H1 (cell line): Measurements from ENCODE around the gene MYH9. TPM values are rescaled to one million over a fixed set of nuclear protein-coding genes. Genes with fewer than 3 reads are reported as not detected.

Source experiments
- CTCF ChIA-PET: fragments of 300-600 bp; sonication (Branson Sonifier 250); formaldehyde crosslinking; loops from one replicate; lab custom pipeline; 2021; ENCODE audit not compliant: partially characterized antibody; lab: Charles Lee
- POLR2A ChIA-PET: fragments of 300-600 bp; sonication (Branson Sonifier 250); formaldehyde crosslinking; loops from one replicate; lab custom pipeline; 2021; ENCODE audit warnings: inconsistent platforms; ENCODE audit not compliant: partially characterized antibody; lab: Charles Lee
- DNase-seq, 2 experiments: peaks; one replicate each; pipeline versions ENCODE4 v3.0.0 to v3.0.0-alpha.2; 2010 to 2022; ENCODE audit warnings: low spot score in 2 of 2, low read depth in 1 of 2, mixed read lengths in 1 of 2
- FAIRE-seq: peaks from 2 replicates; lab custom pipeline; 2011; peaks lifted over from hg19 to GRCh38; lab: Jason Lieb, UNC
- H2AFZ ChIP-seq: 2 replicates; pipeline ENCODE4 v1.8.1; 2012; ENCODE audit warnings: low read length, inconsistent platforms
- H2AK5ac ChIP-seq: 2 replicates; pipeline ENCODE4 v1.6.1; 2013; ENCODE audit warnings: low read depth, low read length
- H2BK120ac ChIP-seq: replicated peaks from 2 replicates; pipeline ENCODE3; 2013; ENCODE audit warnings: low read depth, low read length, inconsistent platforms
- H2BK12ac ChIP-seq: 2 replicates; pipeline ENCODE4 v1.6.1; 2013; ENCODE audit warnings: low read depth, low read length
- H2BK15ac ChIP-seq: 2 replicates; pipeline ENCODE4 v1.6.1; 2013; ENCODE audit warnings: low read length
- H2BK20ac ChIP-seq: 2 replicates; pipeline ENCODE4 v1.6.1; 2013; ENCODE audit warnings: low read length
- H2BK5ac ChIP-seq: 2 replicates; pipeline ENCODE4 v1.6.1; 2013; ENCODE audit warnings: low read depth, low read length
- H3K14ac ChIP-seq: 2 replicates; pipeline ENCODE4 v1.6.1; 2013; ENCODE audit warnings: inconsistent platforms; ENCODE audit not compliant: insufficient read length
- H3K18ac ChIP-seq: 2 replicates; pipeline ENCODE4 v1.6.1; 2013; ENCODE audit warnings: low read length; ENCODE audit errors: extremely low read depth
- H3K23ac ChIP-seq: 2 replicates; pipeline ENCODE4 v1.6.1; 2013; ENCODE audit warnings: inconsistent platforms; ENCODE audit not compliant: insufficient read length
- H3K23me2 ChIP-seq: 2 replicates; pipeline ENCODE4 v1.6.1; 2013; ENCODE audit warnings: low read depth, low read length
- H3K27ac ChIP-seq: 2 replicates; pipeline ENCODE4 v1.6.1; 2011; ENCODE audit warnings: low read depth, low read length, inconsistent platforms
- H3K27me3 ChIP-seq, 4 experiments: replicated peaks in 1 of 4; 1 replicate in 1 of 4; 2 replicates in 3 of 4; pipeline versions ENCODE4 v1.6.1 to v1.8.1; 2011 to 2013; ENCODE audit warnings: low read length in 3 of 4, mild to moderate bottlenecking in 3 of 4, inconsistent platforms in 2 of 4, mixed read lengths in 2 of 4, moderate library complexity in 1 of 4; ENCODE audit not compliant: control insufficient read depth in 3 of 4, insufficient read depth in 3 of 4; ENCODE audit errors: extremely low read depth in 1 of 4
- H3K36me3 ChIP-seq, 4 experiments: 2 replicates each; pipeline versions ENCODE4 v1.6.1 to v1.8.1; 2011 to 2013; ENCODE audit warnings: mild to moderate bottlenecking in 4 of 4, low read length in 3 of 4, moderate library complexity in 2 of 4, control low read depth in 1 of 4, inconsistent platforms in 1 of 4; ENCODE audit not compliant: insufficient read depth in 4 of 4, control insufficient read depth in 2 of 4
- H3K4ac ChIP-seq: replicated peaks from 2 replicates; pipeline ENCODE3; 2013; ENCODE audit warnings: low read length, low read depth, mixed read lengths, inconsistent platforms; ENCODE audit not compliant: insufficient read length
- H3K4me1 ChIP-seq, 4 experiments: replicated peaks in 1 of 4; 1 replicate in 1 of 4; 2 replicates in 3 of 4; pipeline versions ENCODE4 v1.6.1 to v1.8.1; 2011 to 2013; ENCODE audit warnings: low read length in 3 of 4, inconsistent platforms in 2 of 4, mixed read lengths in 1 of 4; ENCODE audit not compliant: insufficient read depth in 4 of 4, control insufficient read depth in 3 of 4
- H3K4me2 ChIP-seq, 2 experiments: 2 replicates each; pipeline versions ENCODE4 v1.6.1 to v1.8.1; 2011 to 2013; ENCODE audit warnings: low read depth in 2 of 2, low read length in 2 of 2, control low read depth in 1 of 2, inconsistent platforms in 1 of 2, mild to moderate bottlenecking in 1 of 2; ENCODE audit not compliant: insufficient read depth in 1 of 2
- H3K4me3 ChIP-seq, 4 experiments: fragments of 200-600, 300-600 bp in 1 of 4; sonication (generic), shearing (Covaris generic), sonication (Bioruptor Twin) in 1 of 4; 2 replicates each; pipeline versions ENCODE4 v1.5.1 to v1.8.1; 2011 to 2016; ENCODE audit warnings: low read length in 4 of 4, low read depth in 3 of 4, control low read depth in 2 of 4, inconsistent platforms in 2 of 4, mild to moderate bottlenecking in 2 of 4, mixed read lengths in 1 of 4, moderate library complexity in 1 of 4; ENCODE audit not compliant: insufficient read depth in 2 of 4; ENCODE audit errors: extremely low read depth in 1 of 4
- H3K56ac ChIP-seq: replicated peaks from 2 replicates; pipeline ENCODE3; 2013; ENCODE audit warnings: low read depth, mild to moderate bottlenecking, mixed read lengths, low read length, inconsistent platforms; ENCODE audit not compliant: insufficient read length
- H3K79me1 ChIP-seq: 2 replicates; pipeline ENCODE4 v1.6.1; 2013; ENCODE audit warnings: low read depth, low read length, control low read depth
- H3K79me2 ChIP-seq, 2 experiments: 2 replicates each; pipeline versions ENCODE4 v1.6.1 to v1.8.1; 2012 to 2013; ENCODE audit warnings: low read length in 2 of 2, mild to moderate bottlenecking in 2 of 2, inconsistent platforms in 1 of 2; ENCODE audit not compliant: insufficient read depth in 2 of 2, control insufficient read depth in 1 of 2
- H3K9ac ChIP-seq, 4 experiments: replicated peaks in 1 of 4; 1 replicate in 1 of 4; 2 replicates in 3 of 4; pipeline versions ENCODE4 v1.6.1 to v1.8.1; 2011 to 2013; ENCODE audit warnings: low read depth in 3 of 4, low read length in 3 of 4, control low read depth in 2 of 4, mild to moderate bottlenecking in 2 of 4, moderate library complexity in 2 of 4, inconsistent platforms in 1 of 4; ENCODE audit errors: extremely low read depth in 1 of 4
- H3K9me3 ChIP-seq, 2 experiments: 2 replicates each; pipeline versions ENCODE4 v1.6.1 to v1.8.1; 2012 to 2013; ENCODE audit warnings: mild to moderate bottlenecking in 2 of 2, moderate library complexity in 2 of 2, control low read depth in 1 of 2, inconsistent platforms in 1 of 2, low read depth in 1 of 2, low read length in 1 of 2, mixed read lengths in 1 of 2; ENCODE audit not compliant: insufficient read depth in 2 of 2
- H4K20me1 ChIP-seq, 2 experiments: replicated peaks in 1 of 2; 2 replicates each; pipeline versions ENCODE3 to v1.8.1; 2011 to 2013; ENCODE audit warnings: inconsistent platforms in 2 of 2, low read length in 2 of 2, mild to moderate bottlenecking in 1 of 2; ENCODE audit not compliant: insufficient read depth in 2 of 2, control insufficient read depth in 1 of 2
- H4K5ac ChIP-seq: 2 replicates; pipeline ENCODE4 v1.6.1; 2013; ENCODE audit warnings: low read length, low read depth, mixed read lengths, inconsistent platforms; ENCODE audit not compliant: insufficient read length
- H4K8ac ChIP-seq: 2 replicates; pipeline ENCODE4 v1.8.0; 2013; ENCODE audit warnings: mild to moderate bottlenecking, moderate library complexity, low read length, inconsistent platforms; ENCODE audit not compliant: insufficient read depth; ENCODE audit errors: extremely low read depth
- H4K91ac ChIP-seq: replicated peaks from 2 replicates; pipeline ENCODE3; 2013; ENCODE audit warnings: low read length, mixed read lengths, inconsistent platforms; ENCODE audit not compliant: insufficient read length
- BCL11A ChIP-seq, 2 experiments: IDR thresholded peaks; one replicate each; pipeline ENCODE4 v1.6.1; 2011; ENCODE audit warnings: low read depth in 2 of 2, low read length in 2 of 2, mild to moderate bottlenecking in 2 of 2
- GABPA ChIP-seq: IDR thresholded peaks from 2 replicates; pipeline ENCODE4 v1.6.1; 2011; ENCODE audit warnings: mild to moderate bottlenecking, low read length, moderate library complexity, borderline replicate concordance; ENCODE audit not compliant: insufficient read depth
- GTF2F1 ChIP-seq: IDR thresholded peaks from 2 replicates; pipeline ENCODE4 v1.6.1; 2012; ENCODE audit warnings: low read depth, low read length, improper control_type of control experiment, borderline replicate concordance
- HDAC2 ChIP-seq, 2 experiments: fragments of 300-600 bp in 1 of 2; sonication (generic) in 1 of 2; IDR thresholded peaks; 2 replicates each; pipeline ENCODE4 v1.6.1; 2011 to 2012; ENCODE audit warnings: low read depth in 2 of 2, low read length in 2 of 2, mild to moderate bottlenecking in 2 of 2, moderate library complexity in 2 of 2, borderline replicate concordance in 1 of 2, inconsistent platforms in 1 of 2
- JUN ChIP-seq: IDR thresholded peaks from 2 replicates; pipeline ENCODE4 v1.6.1; 2011; ENCODE audit warnings: low read depth, mild to moderate bottlenecking, improper control_type of control experiment, low read length
- JUND ChIP-seq: IDR thresholded peaks from 2 replicates; pipeline ENCODE4 v1.6.1; 2011; ENCODE audit warnings: mild to moderate bottlenecking, improper control_type of control experiment, low read length
- KDM1A ChIP-seq: fragments of 200-600, 300-600 bp; sonication (generic); IDR thresholded peaks from 2 replicates; pipeline ENCODE4 v1.7.1; 2016; ENCODE audit warnings: mild to moderate bottlenecking, low read length, borderline replicate concordance
- PHF8 ChIP-seq: fragments of 200-600 bp; sonication (generic); conservative IDR thresholded peaks from 2 replicates; pipeline ENCODE4 v1.7.1; 2012; ENCODE audit warnings: low read depth, mild to moderate bottlenecking, inconsistent platforms, low read length, moderate library complexity
- POLR2A ChIP-seq, 2 experiments: IDR thresholded peaks; 1 replicate in 1 of 2; 2 replicates in 1 of 2; pipeline ENCODE4 v1.6.1; 2011; ENCODE audit warnings: low read depth in 2 of 2, low read length in 2 of 2, mild to moderate bottlenecking in 2 of 2; ENCODE audit errors: control extremely low read depth in 1 of 2
- POU5F1 ChIP-seq: IDR thresholded peaks from 2 replicates; pipeline ENCODE4 v1.6.1; 2011; ENCODE audit warnings: low read depth, mild to moderate bottlenecking, low read length, moderate library complexity
- SP1 ChIP-seq: IDR thresholded peaks from 2 replicates; pipeline ENCODE4 v1.6.1; 2011; ENCODE audit warnings: low read depth, low read length
- SP4 ChIP-seq: IDR thresholded peaks from 2 replicates; pipeline ENCODE4 v1.6.1; 2012; ENCODE audit warnings: low read length, inconsistent platforms
- WGBS, 2 experiments: shearing (Covaris generic) in 1 of 2; methylation state at CpG; one replicate each; pipeline versions ENCODE4 v1.1.6 to v1.1.7; 2013 to 2015; ENCODE audit warnings: low lambda C conversion rate in 2 of 2, mixed read lengths in 2 of 2, inconsistent platforms in 1 of 2, low coverage in 1 of 2, missing lambda C conversion rate in 1 of 2; ENCODE audit not compliant: insufficient replicate concordance in 2 of 2, insufficient coverage in 1 of 2, insufficient read length in 1 of 2; ENCODE audit errors: extremely low coverage in 1 of 2, missing lambda C conversion rate in 1 of 2; 5-methylcytosine and 5-hydroxymethylcytosine counted together
- polyA plus RNA-seq, 7 experiments: library from polyadenylated mRNA; depleted of rRNA in 3 of 7; stranded (reverse) in 5 of 7; unstranded in 2 of 7; fragments of >200 nt in 5 of 7; fragments of 200-250 nt in 2 of 7; gene quantifications; 1 replicate in 5 of 7; 2 replicates in 1 of 7; 4 replicates in 1 of 7; pipeline versions ENCODE4 v1.2.1 to v1.2.3, GENCODE V29; 2011 to 2013; ENCODE audit warnings: missing spikeins in 2 of 7, mixed read lengths in 2 of 7
- total RNA-seq: library from RNA; stranded (reverse); fragmentation: NEBNext Ultra II Directional; extraction: Animal tissue kit (Norgen Biotek cat#: 25700); gene quantifications from 2 replicates; pipeline ENCODE4 v1.2.1, GENCODE V29; 2021
- TF ChIP-seq, protein P1 (sequence below): IDR thresholded peaks from 2 replicates; pipeline ENCODE4 v1.6.1; 2011; ENCODE audit warnings: low read length, improper control_type of control experiment

The MYH9 gene
- total and polyA plus RNA-seq, 2 of the 8 experiments (the other 6 are each of a cell fraction or from before 2014, with no cell fraction given) = 24.9 to 322 TPM

- FAIRE-seq (no peak), DNase-seq (no peak)
- Histone ChIP-seq H2BK15ac (peak overlapping the region; percentile 90), H2BK12ac (peak overlapping the region; percentile 100), H3K14ac (no peak overlapping the region), H2AFZ (no peak overlapping the region), H2AK5ac (peak overlapping the region; percentile 100), H2BK20ac (peak overlapping the region; percentile 89), H3K23me2 (no peaks in the 10 kb centered on the region), H3K4me1 (peaks cover 44 to 64% (median 60%) of the 10 kb centered on the region in 4 experiments), H3K18ac (peak overlapping the region; percentile 98; the same call in 1 of the 2 replicates), H3K27me3 (no peaks in the 10 kb centered on the region), H3K9ac (peak overlapping the region in 2 of 4 experiments; percentile 2 to 13; a peak in 1 of 7 replicates), H3K4me3 (no peak overlapping the region), H3K36me3 (no peaks in the 10 kb centered on the region), H4K8ac (no peak overlapping the region), H3K27ac (peak overlapping the region; percentile 54; the same call in 1 of the 2 replicates), H2BK120ac (no peak overlapping the region), H4K20me1 (peaks cover 3 to 30% of the 10 kb centered on the region in 2 experiments), H2BK5ac (peak overlapping the region; percentile 100), H3K56ac (no peak overlapping the region), H3K9me3 (no peaks in the 10 kb centered on the region), H3K4ac (no peak overlapping the region), H3K79me2 (peaks cover 30 to 97% of the 10 kb centered on the region in 2 experiments), H3K79me1 (peaks cover 28% of the 10 kb centered on the region), H4K5ac (no peak overlapping the region), H3K4me2 (peak overlapping the region in 1 of 2 experiments; percentile 21; a peak in 3 of 4 replicates), H3K23ac (no peak overlapping the region), H4K91ac (peak overlapping the region; percentile 25)
- POLR2A ChIA-PET = interaction anchor here (1.0 to 16.5 kb wide), 4 partner anchors 11 to 88 kb away, joined by 3 to 263 read pairs (median 5); partner anchors contain the start of gene MYH9
- CTCF ChIA-PET = interaction anchor here (0.6 to 4.2 kb wide), 4 partner anchors 11 to 103 kb away, joined by 3 to 18 read pairs (median 4); no protein-coding TSS in a partner anchor
- WGBS, 2 experiments = 94% methylated on average over 11 of the region's 11 CpGs; no CpG with 5 or more reads in 1 of the 2 experiments
- TF ChIP-seq KDM1A (no peak), JUND (no peak), GABPA (no peak), BCL11A (IDR thresholded peaks at IDR 0.05; ENCODE audit: low read depth in 2 of 2, low read length in 2 of 2) (no peak), POLR2A (IDR thresholded peaks at IDR 0.05; ENCODE audit: control extremely low read depth in 1 of 2, low read depth in 2 of 2, low read length in 2 of 2) (no peak; a peak in 1 of 3 replicates), GTF2F1 (no peak), POU5F1 (no peak), SP1 (no peak), HDAC2 (IDR thresholded peaks at IDR 0.05; ENCODE audit: borderline replicate concordance in 1 of 2, low read depth in 2 of 2, low read length in 2 of 2) (no peak), PHF8 (no peak), SP4 (no peak), JUN (no peak)
- TF ChIP-seq, protein P1, sequence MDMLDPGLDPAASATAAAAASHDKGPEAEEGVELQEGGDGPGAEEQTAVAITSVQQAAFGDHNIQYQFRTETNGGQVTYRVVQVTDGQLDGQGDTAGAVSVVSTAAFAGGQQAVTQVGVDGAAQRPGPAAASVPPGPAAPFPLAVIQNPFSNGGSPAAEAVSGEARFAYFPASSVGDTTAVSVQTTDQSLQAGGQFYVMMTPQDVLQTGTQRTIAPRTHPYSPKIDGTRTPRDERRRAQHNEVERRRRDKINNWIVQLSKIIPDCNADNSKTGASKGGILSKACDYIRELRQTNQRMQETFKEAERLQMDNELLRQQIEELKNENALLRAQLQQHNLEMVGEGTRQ = no peak
These were observed 20.7 kb downstream of the MYH9 start for GRCh38 chr22:36367066-36367465.
